Measurements from ENCODE around the gene L3MBTL1. TPM values are rescaled to one million over a fixed set of nuclear protein-coding genes. Genes with fewer than 3 reads are reported as not detected.

Gene L3MBTL1
- total and polyA plus RNA-seq, 2 donors from 2014 or later: 4.8 to 16.2 TPM

DNA sequence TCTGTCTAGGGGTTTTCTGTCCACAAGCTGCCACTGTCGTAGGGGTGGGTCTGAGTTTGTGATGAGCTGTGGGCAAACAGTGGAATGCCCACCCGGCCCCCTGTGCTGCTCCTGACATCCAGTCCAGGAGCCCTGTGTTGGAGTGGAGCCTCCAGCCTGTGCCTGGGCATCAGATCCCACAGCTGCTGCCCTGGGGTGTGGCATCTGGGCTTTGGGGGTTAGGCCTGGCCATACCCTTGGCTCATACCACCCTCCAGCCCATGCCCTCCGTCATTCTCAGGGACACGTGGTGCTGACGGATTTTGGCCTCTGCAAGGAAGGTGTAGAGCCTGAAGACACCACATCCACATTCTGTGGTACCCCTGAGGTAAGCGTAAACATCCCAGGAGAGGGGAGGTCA is 64.3 kb downstream of the L3MBTL1 start:
- intact Hi-C loops (cut with DNase I): no loop called here
- H3K4me1 ChIP-seq (ENCODE audit: control insufficient read depth in 2 of 3, insufficient read depth in 2 of 3, low read depth in 1 of 3, low read length in 3 of 3): peaks cover 0 to 2% (median 0%) of the 10 kb centered on the region in 3 donors
- H3K9me3 ChIP-seq (ENCODE audit: control insufficient read depth in 2 of 3, insufficient read depth in 1 of 3, low read length in 3 of 3): no peaks in the 10 kb centered on the region
- H3K36me3 ChIP-seq (ENCODE audit: control insufficient read depth in 2 of 3, insufficient read depth in 3 of 3, low read length in 3 of 3): peaks cover 0 to 49% (median 44%) of the 10 kb centered on the region in 3 donors
- no peak overlapping the region for H3K27ac ChIP-seq (ENCODE audit: low read depth in 2 of 2, low read length in 2 of 2)
- DNase-seq (peak in 1 of 5 donors; percentile 35), FAIRE-seq (no peak)
- no peaks in the 10 kb centered on the region for H3K27me3 ChIP-seq (ENCODE audit: control insufficient read depth, insufficient read depth, low read length)
- no peak for TF ChIP-seq CTCF (IDR thresholded peaks at IDR 0.05; ENCODE audit: borderline replicate concordance, extremely low read depth, insufficient read depth)
- H3K9ac ChIP-seq (ENCODE audit: low read length in 3 of 3): no peak overlapping the region
- no peak overlapping the region for H3K4me3 ChIP-seq (ENCODE audit: low read length in 3 of 3)

DNA sequence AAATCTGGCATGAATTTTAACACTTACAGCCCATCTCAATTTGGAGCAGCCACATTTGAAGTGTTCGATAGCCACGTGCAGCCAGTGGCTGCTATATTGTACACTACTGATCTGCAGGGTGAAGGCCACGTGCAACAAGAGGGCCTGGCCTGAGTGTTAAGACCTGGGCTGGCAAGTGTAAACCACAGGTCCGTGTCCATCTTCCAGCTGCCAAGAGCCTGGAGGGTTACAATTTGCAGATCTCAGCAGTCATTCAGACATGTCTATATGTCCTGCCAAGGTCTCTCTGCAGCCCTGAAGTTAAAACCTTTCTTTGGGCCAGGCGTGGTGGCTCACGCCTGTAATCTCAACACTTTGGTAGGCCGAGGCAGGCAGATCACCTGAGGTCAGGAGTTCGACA is 65.4 kb downstream of the L3MBTL1 start:
- no peak overlapping the region for H3K9ac ChIP-seq (ENCODE audit: low read length in 3 of 3)
- peaks cover 0 to 2% (median 0%) of the 10 kb centered on the region in 3 donors for H3K4me1 ChIP-seq (ENCODE audit: control insufficient read depth in 2 of 3, insufficient read depth in 2 of 3, low read depth in 1 of 3, low read length in 3 of 3)
- FAIRE-seq: no peak

DNA sequence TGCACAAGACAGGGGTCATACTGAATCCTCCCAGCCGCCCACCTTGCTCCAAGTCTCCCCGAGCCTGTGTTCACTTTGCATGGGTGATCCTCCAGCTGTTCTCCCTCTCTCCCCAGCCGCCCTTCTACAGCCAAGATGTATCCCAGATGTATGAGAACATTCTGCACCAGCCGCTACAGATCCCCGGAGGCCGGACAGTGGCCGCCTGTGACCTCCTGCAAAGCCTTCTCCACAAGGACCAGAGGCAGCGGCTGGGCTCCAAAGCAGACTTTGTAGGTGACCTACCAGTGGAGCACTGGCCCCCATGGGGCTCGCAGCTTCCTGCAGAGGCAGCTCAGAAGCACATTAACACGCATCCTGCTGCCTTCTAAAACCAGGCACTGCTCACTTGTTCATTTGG is 68.6 kb downstream of the L3MBTL1 start:
- no peak for TF ChIP-seq CTCF (IDR thresholded peaks at IDR 0.05; ENCODE audit: borderline replicate concordance, extremely low read depth, insufficient read depth)
- Histone ChIP-seq H3K4me3 (ENCODE audit: low read length in 3 of 3) (no peak overlapping the region), H3K36me3 (ENCODE audit: control insufficient read depth in 2 of 3, insufficient read depth in 3 of 3, low read length in 3 of 3) (peaks cover 0 to 47% (median 18%) of the 10 kb centered on the region in 3 donors), H3K9ac (ENCODE audit: low read length in 3 of 3) (no peak overlapping the region), H3K9me3 (ENCODE audit: control insufficient read depth in 2 of 3, insufficient read depth in 1 of 3, low read length in 3 of 3) (no peaks in the 10 kb centered on the region), H3K27ac (ENCODE audit: low read depth in 2 of 2, low read length in 2 of 2) (no peak overlapping the region), H3K27me3 (ENCODE audit: control insufficient read depth, insufficient read depth, low read length) (no peaks in the 10 kb centered on the region), H3K4me1 (ENCODE audit: control insufficient read depth in 2 of 3, insufficient read depth in 2 of 3, low read depth in 1 of 3, low read length in 3 of 3) (peaks cover 0 to 2% (median 0%) of the 10 kb centered on the region in 3 donors)
- DNase-seq (peak in 2 of 5 donors; percentile 17 to 86), FAIRE-seq (no peak)
- intact Hi-C loops (cut with DNase I): no loop called here

More for the DNA sequence above, 65.4 kb downstream of the L3MBTL1 start:
- Histone ChIP-seq H3K36me3 (ENCODE audit: control insufficient read depth in 2 of 3, insufficient read depth in 3 of 3, low read length in 3 of 3) (peaks cover 0 to 51% (median 41%) of the 10 kb centered on the region in 3 donors), H3K27ac (ENCODE audit: low read depth in 2 of 2, low read length in 2 of 2) (no peak overlapping the region), H3K9me3 (ENCODE audit: control insufficient read depth in 2 of 3, insufficient read depth in 1 of 3, low read length in 3 of 3) (no peaks in the 10 kb centered on the region), H3K4me3 (ENCODE audit: low read length in 3 of 3) (no peak overlapping the region), H3K27me3 (ENCODE audit: control insufficient read depth, insufficient read depth, low read length) (no peaks in the 10 kb centered on the region)
- no peak for TF ChIP-seq CTCF (IDR thresholded peaks at IDR 0.05; ENCODE audit: borderline replicate concordance, extremely low read depth, insufficient read depth)
- intact Hi-C loops (cut with DNase I): no loop called here
- DNase-seq: peak in 1 of 5 donors; percentile 11

Data from kidney (tissue), 14 donors.